GM10266 (cell line): ENCODE data around the gene TSPEAR.

Experiments used
- DNase-seq: peaks from one replicate; pipeline ENCODE4 v3.0.0; 2012; ENCODE audit errors: extremely low spot score
- CTCF ChIP-seq: IDR thresholded peaks from 2 replicates; pipeline ENCODE4 v1.5.1; 2012; ENCODE audit warnings: mild to moderate bottlenecking, low read depth; ENCODE audit not compliant: control insufficient read depth, insufficient read depth; ENCODE audit errors: missing control alignments

The TSPEAR gene

GRCh38 chr21:44718571-44718970, 7.2 kb upstream of the TSPEAR start:
- DNase-seq, result no peak

GRCh38 chr21:44718093-44718492, 6.7 kb upstream of the TSPEAR start:
- TF ChIP-seq CTCF, result no peak
- DNase-seq, result no peak

More at GRCh38 chr21:44718571-44718970, 7.2 kb upstream of the TSPEAR start:
- TF ChIP-seq CTCF, result no peak

- DNase-seq, result no peak
- no peak for TF ChIP-seq CTCF
These were observed 5.6 kb upstream of the TSPEAR start for GRCh38 chr21:44716984-44717383.

- TF ChIP-seq CTCF, result no peak
- DNase-seq, result no peak
These were observed 3.5 kb upstream of the TSPEAR start for GRCh38 chr21:44714905-44715304.

- no peak for TF ChIP-seq CTCF
- DNase-seq, result no peak
These were observed 2.5 kb upstream of the TSPEAR start for GRCh38 chr21:44713846-44714245.

GRCh38 chr21:44713130-44713529, 1.8 kb upstream of the TSPEAR start:
- TF ChIP-seq CTCF, result no peak
- no peak for DNase-seq

GRCh38 chr21:44712203-44713028, 1.0 kb upstream of the TSPEAR start:
- DNase-seq, result no peak
- no peak for TF ChIP-seq CTCF
